Left lung (tissue), 10 donors: Measurements from ENCODE around the gene PYROXD2. TPM values are rescaled to one million over a fixed set of nuclear protein-coding genes. Genes with fewer than 3 reads are reported as not detected.

Experiments
- ATAC-seq: fragments of 200-7000 bp; cut with Tn5 transposase; one replicate; pipeline ENCODE4 v1.9.1; 2020; ENCODE audit warnings: moderate library complexity
- DNase-seq, 4 donors: peaks; one replicate each; pipeline ENCODE4 v3.0.0-alpha.2; 2013 to 2020
- H3K27ac ChIP-seq, 2 donors: fragments of 200-600 bp; sonication (generic) in 1 of 2; one replicate each; pipeline versions ENCODE4 v1.5.0 to v1.8.0; 2020 to 2021
- H3K27me3 ChIP-seq, 2 donors: fragments of 200-600 bp; sonication (generic) in 1 of 2; one replicate each; pipeline versions ENCODE4 v1.5.0 to v1.8.0; 2020 to 2021
- H3K36me3 ChIP-seq, 2 donors: fragments of 200-600 bp; sonication (generic) in 1 of 2; one replicate each; pipeline versions ENCODE4 v1.5.0 to v1.8.0; 2020 to 2021
- H3K4me1 ChIP-seq, 2 donors: fragments of 200-600 bp; one replicate each; pipeline ENCODE4 v1.8.0; 2021
- H3K4me3 ChIP-seq, 2 donors: fragments of 200-600 bp; sonication (generic) in 1 of 2; one replicate each; pipeline versions ENCODE4 v1.5.0 to v1.8.0; 2020 to 2021; ENCODE audit warnings: mild to moderate bottlenecking in 1 of 2
- H3K9me3 ChIP-seq, 2 donors: fragments of 200-600 bp; sonication (generic) in 1 of 2; one replicate each; pipeline versions ENCODE4 v1.5.0 to v1.8.0; 2020 to 2021
- CTCF ChIP-seq, 2 donors: fragments of 200-600 bp; sonication (generic) in 1 of 2; IDR thresholded peaks; one replicate each; pipeline versions ENCODE4 v1.5.0 to v1.8.0; 2021; ENCODE audit warnings: antibody characterized with exemption in 2 of 2
- intact Hi-C, 2 donors: fragments of 100-400 bp; cut with DNase I; formaldehyde crosslinking; loops; one replicate each; pipeline versions ENCODE4 v1.11.2 to v1.14.2; 2022
- polyA plus RNA-seq, 6 donors: library from polyadenylated mRNA; unstranded; fragments of 120-200 nt; gene quantifications; one replicate each; pipeline ENCODE4 v1.2.1, GENCODE V29; 2013; ENCODE audit not compliant: insufficient read length in 6 of 6
- total RNA-seq, 2 donors: library from RNA; stranded (reverse); fragmentation: NEBNext Ultra II Directional; extraction: Animal tissue kit (Norgen Biotek cat#: 25700); gene quantifications; one replicate each; pipeline ENCODE4 v1.2.1, GENCODE V29; 2021
- donor health status: DM: no; HTN: yes; CAD: no.
- donor health status: DM: no; HTN: no; CAD: no.

PYROXD2 gene
- total and polyA plus RNA-seq, 8 donors, result 8.2 to 48.2 (median 38.3) TPM

- H3K4me3 ChIP-seq, result no peak overlapping the region
- peaks cover 11 to 19% of the 10 kb centered on the region in 2 donors for H3K4me1 ChIP-seq
- H3K36me3 ChIP-seq, result peaks cover 0 to 45% of the 10 kb centered on the region in 2 donors
- intact Hi-C loops, result no loop called here
- DNase-seq (no peak), ATAC-seq (no peak)
- no peaks in the 10 kb centered on the region for H3K9me3 ChIP-seq
- H3K27ac ChIP-seq, result peak overlapping the region in 1 of 2 donors; percentile 80
- no peak for TF ChIP-seq CTCF (IDR thresholded peaks at IDR 0.05)
- no peaks in the 10 kb centered on the region for H3K27me3 ChIP-seq
These were observed 743 bp upstream of the PYROXD2 start for GRCh38 chr10:98415731-98416119.

- H3K4me3 ChIP-seq, result peak overlapping the region; percentile 51 to 54
- ATAC-seq, result peak; percentile 3
- H3K9me3 ChIP-seq, result no peaks in the 10 kb centered on the region
- H3K27ac ChIP-seq, result peak overlapping the region; percentile 71 to 80
- intact Hi-C loops, result no loop called here
- no peaks in the 10 kb centered on the region for H3K27me3 ChIP-seq
- no peak for TF ChIP-seq CTCF (IDR thresholded peaks at IDR 0.05)
- H3K36me3 ChIP-seq, result peaks cover 0 to 33% of the 10 kb centered on the region in 2 donors
- H3K4me1 ChIP-seq, result peaks cover 11 to 19% of the 10 kb centered on the region in 2 donors
- no peak for DNase-seq
These were observed 427 bp downstream of the PYROXD2 start for GRCh38 chr10:98414578-98414931.

GRCh38 chr10:98411768-98412167, 3.2 kb downstream of the PYROXD2 start:
- no peak for TF ChIP-seq CTCF (IDR thresholded peaks at IDR 0.05)
- Histone ChIP-seq H3K4me1 (peaks cover 11 to 19% of the 10 kb centered on the region in 2 donors), H3K36me3 (peaks cover 0 to 5% of the 10 kb centered on the region in 2 donors), H3K9me3 (no peaks in the 10 kb centered on the region), H3K27ac (no peak overlapping the region), H3K4me3 (no peak overlapping the region), H3K27me3 (no peaks in the 10 kb centered on the region)
- intact Hi-C loops, result no loop called here
- DNase-seq (peak in 1 of 4 donors; percentile 23), ATAC-seq (no peak)

- ATAC-seq, result no peak
- H3K36me3 ChIP-seq, result no peaks in the 10 kb centered on the region
- peaks cover 11 to 19% of the 10 kb centered on the region in 2 donors for H3K4me1 ChIP-seq
- H3K4me3 ChIP-seq, result no peak overlapping the region
- intact Hi-C loops, result no loop called here
- TF ChIP-seq CTCF (IDR thresholded peaks at IDR 0.05), result no peak
- no peaks in the 10 kb centered on the region for H3K27me3 ChIP-seq
- DNase-seq, result no peak
- no peaks in the 10 kb centered on the region for H3K9me3 ChIP-seq
- no peak overlapping the region for H3K27ac ChIP-seq
These were observed 3.8 kb downstream of the PYROXD2 start for GRCh38 chr10:98411166-98411565.

DNA sequence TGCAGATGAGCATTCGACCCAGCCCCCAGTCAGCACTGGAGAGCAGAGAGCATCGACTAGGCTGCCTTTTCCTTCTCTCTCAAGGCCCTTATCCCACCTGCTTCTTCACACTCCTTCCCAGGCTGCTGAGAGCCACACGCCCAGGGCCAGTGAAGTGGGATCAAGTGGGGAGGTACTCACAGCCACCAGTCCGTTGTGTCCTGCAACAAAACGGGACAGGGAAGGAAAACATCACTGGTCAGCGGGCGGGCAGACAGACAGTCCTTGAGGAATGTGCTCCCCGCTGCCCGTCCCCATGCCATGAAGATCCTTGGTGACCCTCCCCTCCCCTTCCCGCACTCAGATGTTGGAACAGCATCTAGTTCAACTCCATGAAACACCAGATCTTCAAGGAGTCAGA, 4.2 kb downstream of the PYROXD2 start:
- no peaks in the 10 kb centered on the region for H3K9me3 ChIP-seq
- no peaks in the 10 kb centered on the region for H3K36me3 ChIP-seq
- peaks cover 10 to 18% of the 10 kb centered on the region in 2 donors for H3K4me1 ChIP-seq
- DNase-seq, result no peak
- H3K4me3 ChIP-seq, result no peak overlapping the region
- ATAC-seq, result peak; percentile 27
- H3K27me3 ChIP-seq, result no peaks in the 10 kb centered on the region
- intact Hi-C loops, result no loop called here
- H3K27ac ChIP-seq, result no peak overlapping the region
- no peak for TF ChIP-seq CTCF (IDR thresholded peaks at IDR 0.05)
